ENCODE data around the gene WDR27. TPM values are rescaled to one million over a fixed set of nuclear protein-coding genes. Genes with fewer than 3 reads are reported as not detected.

WDR27 gene
- total RNA-seq = 27.1 and 36.8 TPM in 2 replicates

DNA sequence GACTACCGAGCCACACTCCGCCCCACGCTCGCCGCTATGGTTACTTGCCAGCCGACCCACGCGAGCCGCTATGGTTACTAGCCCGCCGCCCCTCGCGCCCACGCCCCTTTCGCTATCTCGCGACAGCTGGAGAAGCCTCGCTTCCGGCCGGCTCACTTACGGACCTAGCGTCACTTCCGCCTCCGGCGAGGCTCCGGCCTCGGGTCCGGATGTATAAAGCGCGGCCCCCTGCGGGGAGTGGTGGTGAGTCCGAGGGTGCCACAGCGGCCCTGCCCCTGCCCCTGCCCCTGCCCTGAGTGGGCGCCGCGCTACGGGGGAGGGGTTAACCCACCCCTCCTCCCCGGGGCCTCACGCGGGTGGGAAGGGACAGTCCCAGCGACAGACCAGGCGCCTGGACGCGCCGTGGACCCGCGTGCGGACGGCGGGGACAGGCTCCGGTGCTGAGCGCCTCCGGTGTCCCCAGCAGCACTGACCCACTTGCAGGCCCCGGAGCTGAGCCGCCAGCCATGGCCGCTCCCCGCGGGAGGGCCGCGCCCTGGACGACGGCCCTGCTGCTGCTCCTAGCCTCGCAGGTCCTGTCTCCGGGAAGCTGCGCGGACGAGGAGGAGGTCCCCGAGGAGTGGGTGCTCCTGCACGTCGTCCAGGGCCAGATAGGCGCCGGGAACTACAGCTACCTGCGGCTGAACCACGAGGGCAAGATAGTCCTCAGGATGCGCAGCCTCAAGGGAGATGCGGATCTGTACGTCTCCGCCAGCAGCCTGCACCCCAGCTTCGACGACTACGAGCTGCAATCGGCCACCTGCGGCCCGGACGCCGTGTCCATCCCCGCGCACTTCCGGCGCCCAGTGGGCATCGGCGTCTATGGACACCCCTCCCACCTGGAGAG lies at the start of gene WDR27, which contains the start of gene C6orf120:
Gene WDR27 (minus strand): TSS at position 76 of the 886 bp plus-strand sequence. CDS start 13,024 bp downstream, outside the sequence.
Gene C6orf120 (plus strand): TSS at position 173 of the 886 bp plus-strand sequence. CDS start 334 bp downstream, at position 507.

DNA sequence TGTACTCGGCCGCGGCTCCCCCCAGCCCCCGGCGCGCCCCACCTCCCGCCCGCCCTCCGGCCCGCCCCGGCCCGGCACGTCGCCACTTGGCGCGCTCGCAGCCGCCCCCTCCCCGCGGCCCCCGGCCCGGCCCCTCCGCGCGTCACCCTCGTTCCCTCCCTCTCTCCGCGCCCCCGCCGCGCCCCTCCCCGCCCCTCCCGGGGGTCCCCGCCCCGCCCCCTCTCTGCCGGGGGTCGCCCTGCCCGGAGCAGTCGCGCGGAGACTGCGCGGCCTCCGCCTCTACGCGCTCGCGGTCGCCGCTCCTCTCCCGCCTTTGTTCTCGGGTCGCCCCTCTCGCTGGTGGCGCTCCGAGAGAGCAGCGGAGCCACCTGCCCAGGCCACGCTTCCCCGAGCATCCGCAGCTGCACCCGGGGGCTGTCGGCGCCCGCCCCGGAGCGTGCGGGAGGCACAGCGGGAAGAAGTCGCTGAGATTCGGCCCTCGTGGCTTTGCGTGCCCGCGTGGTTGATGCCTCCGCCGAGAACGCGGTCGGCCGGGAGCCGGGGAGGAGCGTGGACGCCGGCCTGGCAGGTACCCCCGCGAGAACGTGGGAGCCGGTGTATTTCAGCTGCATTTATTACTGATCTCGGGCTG lies 22.8 kb upstream of the WDR27 start, which contains the start of gene PHF10:
Gene PHF10 (minus strand): TSS at position 7 of the 631 bp plus-strand sequence. CDS start 569 bp downstream, outside the sequence.

Other genes with a start within 250 kb of the WDR27 start
- 17.7 and 22.5 TPM in 2 replicates for gene C6orf120, start 97 bp upstream of the WDR27 start, total RNA-seq
- 34.3 and 43.5 TPM in 2 replicates for gene PHF10, start 22.5 kb upstream of the WDR27 start, total RNA-seq
- gene DYNLT2, start 49.5 kb upstream of the WDR27 start, total RNA-seq = 0.63 and 1.0 TPM in 2 replicates
- gene ERMARD, start 49.6 kb upstream of the WDR27 start, total RNA-seq = 14.0 and 18.5 TPM in 2 replicates